GM21423 (cell line): Measurements from ENCODE around the gene PSG2.
"Not testable (repeated sequence)": the region's sequence is repeated elsewhere in the genome, so short reads cannot be mapped to it uniquely, and the experiment has no call there.

Experiments used
- ATAC-seq: cut with Tn5 transposase; IDR thresholded peaks from one replicate; pipeline ENCODE4 v1.9.1; 2021; ENCODE audit warnings: mild to moderate bottlenecking, moderate library complexity; ENCODE audit not compliant: unreplicated experiment

The PSG2 gene

DNA sequence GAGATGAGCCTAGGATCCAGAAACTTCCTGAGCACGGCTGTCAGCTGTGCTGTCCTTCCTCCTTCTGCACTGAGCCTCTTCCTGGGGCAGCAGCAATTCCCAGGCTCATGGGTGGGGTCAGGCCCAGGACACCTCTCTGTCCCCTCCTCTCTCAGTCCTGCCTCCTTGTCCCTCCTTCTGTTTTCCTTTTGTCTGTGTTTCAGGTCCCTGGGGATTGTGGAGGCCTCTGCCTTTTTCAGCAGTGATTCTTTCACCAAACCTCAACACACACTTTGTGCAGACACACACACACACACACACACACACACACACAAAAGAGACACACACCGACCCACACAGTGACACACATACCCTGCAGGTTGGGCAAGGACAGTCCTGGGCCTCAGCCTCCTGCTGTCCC is at the start of gene PSG2:
Gene PSG2 (minus strand): TSS at position 101 of the 400 bp plus-strand sequence. CDS start 132 bp downstream, outside the sequence.
- ATAC-seq: not testable (repeated sequence)

DNA sequence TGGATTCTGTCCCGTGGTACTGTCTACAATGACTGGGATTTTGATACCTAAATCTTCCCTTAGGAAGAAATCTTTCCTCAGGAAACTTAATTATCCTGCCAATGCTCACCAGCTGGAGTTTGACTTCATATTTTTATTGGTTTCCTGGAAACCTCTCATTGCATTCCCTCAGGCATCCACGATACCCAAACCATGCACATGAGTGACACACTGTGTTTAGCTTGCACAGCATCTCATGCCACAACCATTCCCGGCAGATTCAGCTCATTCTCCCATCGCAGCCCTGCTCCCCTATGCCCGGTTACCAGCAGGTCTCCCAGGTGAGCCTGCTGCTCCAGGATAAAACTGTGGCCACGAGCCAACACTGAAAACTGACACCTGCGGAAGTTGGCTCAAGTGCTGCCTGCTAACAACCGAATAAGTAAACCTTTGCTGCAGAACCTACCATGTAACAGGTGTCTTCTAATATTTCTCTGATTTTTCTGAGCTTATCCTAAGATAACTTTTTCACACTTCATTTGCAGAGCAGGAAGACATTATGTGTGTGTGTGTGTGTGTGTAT is 48.9 kb upstream of the PSG2 start:
- not testable (repeated sequence) for ATAC-seq

DNA sequence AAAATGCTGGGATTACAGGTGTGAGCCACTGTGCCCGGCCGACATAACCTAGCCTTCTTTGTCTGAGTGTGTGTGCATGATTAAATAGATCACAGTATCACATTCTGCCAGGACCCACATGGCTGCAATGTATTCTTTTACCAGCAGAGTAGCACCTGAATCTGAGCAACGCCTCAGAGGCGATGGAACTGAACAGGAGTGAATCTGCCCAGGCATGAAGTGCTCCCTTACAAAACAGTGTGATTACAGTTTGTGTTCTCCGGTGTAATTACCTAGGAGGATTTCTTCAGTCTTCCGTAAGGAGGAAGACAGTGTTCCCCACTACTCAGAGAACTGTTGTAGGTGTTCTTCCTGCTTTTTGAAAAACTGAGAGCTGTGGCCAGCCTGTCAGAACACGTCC is 46.7 kb upstream of the PSG2 start:
- not testable (repeated sequence) for ATAC-seq

DNA sequence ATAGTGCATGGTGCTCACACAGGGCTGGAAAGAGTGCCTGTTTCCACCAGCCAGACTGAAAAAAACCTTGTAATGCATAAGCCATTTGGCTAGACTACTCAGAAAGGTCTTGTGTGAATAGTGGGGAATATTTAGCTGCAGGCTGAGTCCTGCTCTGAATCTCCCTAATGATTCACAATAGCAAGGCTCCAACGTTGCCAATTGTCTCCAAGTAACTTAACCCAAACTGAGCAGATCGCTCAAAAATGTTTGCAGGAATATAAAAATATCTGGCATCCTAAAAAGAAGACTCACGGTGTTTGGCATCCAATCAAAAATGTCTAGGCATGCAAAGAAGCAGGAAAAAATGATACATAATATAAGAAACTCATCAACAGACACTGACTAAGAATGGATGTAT is 44.8 kb upstream of the PSG2 start:
- ATAC-seq: not testable (repeated sequence)

DNA sequence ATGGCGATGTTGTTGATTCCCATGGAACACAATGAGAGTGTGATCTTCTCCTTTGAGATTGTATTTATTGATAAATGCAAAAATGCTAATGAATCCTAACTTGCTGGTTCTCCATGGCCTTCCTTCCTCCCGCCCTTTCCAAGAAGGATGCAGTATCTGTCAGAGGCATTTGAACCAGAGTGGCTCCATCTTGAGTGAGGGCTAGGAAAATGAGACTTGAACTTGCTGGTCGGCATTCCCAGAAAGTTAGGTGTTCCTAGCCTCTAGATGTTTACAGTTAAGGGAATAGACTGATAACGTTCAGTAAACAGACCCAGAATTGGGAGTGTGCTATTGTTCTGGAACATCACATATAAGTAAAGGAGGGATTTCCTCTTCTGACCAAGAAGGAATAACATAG is 44.2 kb upstream of the PSG2 start:
- no peak for ATAC-seq

DNA sequence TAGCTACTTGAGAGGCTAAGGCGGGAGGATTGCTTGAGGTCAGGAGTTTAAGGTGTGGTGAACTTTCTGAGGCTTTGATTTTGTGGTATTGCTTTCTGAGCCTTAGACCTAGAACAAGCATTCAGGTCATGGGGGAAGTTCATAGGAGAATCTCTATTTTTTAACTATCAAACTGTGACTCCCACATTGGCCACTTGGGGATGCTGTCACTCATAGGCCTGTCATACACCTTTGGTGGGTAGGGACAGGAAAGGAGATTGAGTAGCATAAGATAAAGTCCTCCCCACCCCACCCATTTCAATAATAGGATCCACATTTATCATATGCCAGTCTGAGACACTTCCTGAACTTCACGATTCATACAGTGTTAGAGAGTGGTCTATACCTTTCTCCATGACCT is 41.9 kb upstream of the PSG2 start:
- ATAC-seq: no peak

DNA sequence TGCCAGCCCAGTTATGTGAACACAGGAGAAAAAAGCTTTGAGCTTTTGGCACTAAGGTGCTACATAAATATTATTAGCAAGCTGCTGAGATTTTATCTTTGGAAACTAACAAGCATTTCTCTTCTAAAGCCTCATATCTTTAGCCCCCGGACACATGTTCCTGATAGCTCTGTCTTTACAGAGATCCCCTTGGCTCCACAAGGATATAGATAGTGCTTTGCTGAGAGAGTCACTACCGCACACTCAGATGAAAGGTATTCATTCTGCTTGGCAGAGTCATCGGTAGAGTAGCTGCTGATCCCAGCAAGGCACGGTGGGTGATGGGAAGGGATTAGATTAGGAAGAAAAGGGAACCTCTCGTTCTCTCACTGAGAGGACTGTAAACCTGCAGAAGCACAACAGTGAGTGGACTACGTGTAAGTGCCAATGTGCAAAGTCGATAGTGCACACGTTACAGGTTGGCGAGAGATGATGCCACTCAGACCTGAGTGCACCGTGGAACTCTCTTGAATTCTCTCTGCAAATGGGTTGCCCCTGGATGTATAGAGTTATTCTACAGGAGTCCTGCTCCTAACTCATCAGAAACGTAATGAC is 38.0 kb upstream of the PSG2 start:
- ATAC-seq: not testable (repeated sequence)

DNA sequence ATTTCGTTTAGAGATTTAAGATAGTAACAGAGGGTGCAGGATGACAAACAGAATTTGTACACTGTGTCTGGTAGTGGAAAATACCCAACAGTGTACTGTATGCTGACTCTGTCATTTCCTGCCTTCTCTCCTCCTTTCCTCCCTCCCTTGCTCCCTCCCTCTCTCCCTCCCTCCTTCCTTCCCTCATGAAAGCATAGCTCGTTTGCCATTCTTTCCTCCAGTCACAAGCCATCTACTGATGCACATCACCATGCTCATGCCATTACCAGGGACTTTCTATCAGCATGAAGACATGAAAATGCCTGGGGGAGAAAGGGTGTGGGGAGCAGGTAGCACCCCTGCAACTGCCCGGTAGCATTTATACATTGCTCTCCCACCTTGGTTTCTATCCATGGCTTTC is 37.0 kb upstream of the PSG2 start:
- ATAC-seq: not testable (repeated sequence)

DNA sequence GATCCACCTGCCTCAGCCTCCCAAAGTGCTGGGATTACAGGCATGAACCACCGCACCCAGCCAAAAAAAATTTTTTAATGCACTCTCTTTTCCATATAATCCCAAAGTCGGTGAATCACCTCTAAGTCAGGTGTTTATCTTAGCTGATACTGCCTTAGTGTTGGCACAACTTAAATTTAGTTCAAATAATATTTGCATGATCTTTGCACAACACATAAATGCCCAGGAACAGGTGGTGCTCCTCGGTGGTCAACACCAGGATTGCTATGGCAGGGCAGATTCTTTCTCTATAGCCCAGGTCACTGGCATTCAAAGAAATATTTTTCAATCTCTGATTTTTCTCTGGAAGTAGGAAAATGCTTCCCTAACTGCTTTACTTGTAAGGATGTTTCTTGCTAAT is 33.9 kb upstream of the PSG2 start:
- ATAC-seq: not testable (repeated sequence)

DNA sequence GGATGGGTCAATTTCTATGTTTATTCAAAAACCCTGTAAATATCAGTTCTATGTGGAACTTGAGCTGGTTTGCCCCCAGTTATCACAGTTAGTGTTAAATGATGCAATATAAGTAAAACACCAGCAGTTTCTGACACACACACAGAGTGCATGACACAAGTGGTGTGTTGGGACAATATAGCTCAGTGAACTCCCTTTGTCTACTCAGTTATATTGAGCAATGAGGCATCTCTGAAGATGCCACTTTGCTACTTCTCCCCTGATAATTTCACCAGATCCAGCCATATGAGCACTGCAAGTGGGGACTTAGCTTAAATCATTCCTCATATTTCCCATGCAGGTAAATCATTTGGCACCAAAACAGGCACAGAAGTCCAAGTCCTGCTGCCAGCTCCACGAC is 33.0 kb upstream of the PSG2 start:
- ATAC-seq: not testable (repeated sequence)

DNA sequence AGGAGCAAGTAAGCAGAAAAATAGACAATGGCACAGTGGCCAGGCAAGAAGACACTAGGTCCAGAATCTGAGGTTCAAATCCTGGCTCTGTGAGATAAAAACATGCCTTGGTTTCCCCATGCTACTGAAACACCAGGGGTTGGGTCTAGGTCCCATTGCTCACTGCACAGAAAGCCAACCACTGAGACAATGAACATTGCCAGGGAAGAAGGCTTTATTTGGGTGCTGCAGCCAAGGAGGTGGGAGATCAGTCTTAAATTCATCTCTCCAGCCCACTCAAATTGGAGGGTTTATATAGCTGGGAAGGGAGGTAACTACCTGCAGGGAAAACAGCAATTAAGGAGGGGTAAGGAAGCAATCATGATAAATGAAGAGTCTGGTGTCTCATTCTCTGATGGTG is 32.6 kb upstream of the PSG2 start:
- not testable (repeated sequence) for ATAC-seq

DNA sequence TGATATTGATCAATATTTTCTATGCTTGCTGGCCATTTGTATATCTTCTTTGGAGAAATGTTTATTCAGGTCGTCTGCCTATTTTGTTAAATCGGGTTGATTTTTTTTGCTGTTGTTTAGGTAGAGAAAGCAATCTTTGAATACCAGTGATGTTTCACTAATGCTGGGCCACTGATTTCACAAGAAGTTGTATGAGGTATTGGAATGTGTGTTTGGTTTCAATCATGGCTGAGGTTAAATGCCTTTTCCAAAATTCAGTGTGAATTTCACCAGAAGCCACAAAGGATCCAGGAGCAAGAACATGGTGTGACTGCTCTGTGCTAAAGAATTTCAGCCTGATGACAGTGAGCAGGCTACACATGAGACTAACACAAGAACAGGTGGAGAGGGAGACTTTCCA is 32.1 kb upstream of the PSG2 start:
- ATAC-seq: not testable (repeated sequence)

DNA sequence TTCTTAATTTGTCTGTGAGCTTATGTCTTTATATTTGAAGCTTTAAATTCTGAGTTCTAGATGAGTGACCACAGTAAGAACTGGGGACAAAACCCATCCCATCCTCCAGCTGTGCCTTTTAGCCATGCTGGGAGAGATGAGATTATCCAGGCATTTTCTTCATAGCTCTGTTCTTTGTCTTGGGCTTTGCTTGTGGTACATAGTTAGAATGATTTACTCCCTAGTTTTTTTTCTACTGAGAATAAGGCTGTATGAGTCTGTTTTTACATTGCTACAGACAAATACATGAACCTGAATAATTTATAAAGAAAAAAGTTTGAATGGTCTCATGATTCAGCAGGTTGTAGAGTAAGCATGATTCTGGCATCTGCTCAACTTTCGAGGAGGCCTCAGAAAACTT is 24.9 kb upstream of the PSG2 start:
- not testable (repeated sequence) for ATAC-seq

DNA sequence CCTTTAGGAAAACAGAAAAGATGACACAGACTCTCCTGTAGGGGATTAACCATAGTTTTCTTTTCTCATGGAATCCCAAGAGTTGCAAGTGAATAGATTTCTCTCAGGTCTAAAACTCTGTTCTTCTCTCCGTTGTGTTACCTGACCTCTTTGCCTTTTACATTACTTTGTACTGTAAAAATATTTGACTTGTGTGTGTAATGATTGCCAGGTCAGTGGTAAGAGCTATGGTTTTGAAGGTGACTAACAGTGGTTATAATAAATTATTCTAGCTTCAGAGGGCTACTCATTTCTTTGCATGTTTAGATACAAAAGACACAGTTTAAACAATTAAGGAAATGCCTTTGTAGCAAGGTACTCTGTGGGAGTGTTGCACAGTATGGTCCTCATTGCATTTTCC is 23.0 kb upstream of the PSG2 start:
- no peak for ATAC-seq

DNA sequence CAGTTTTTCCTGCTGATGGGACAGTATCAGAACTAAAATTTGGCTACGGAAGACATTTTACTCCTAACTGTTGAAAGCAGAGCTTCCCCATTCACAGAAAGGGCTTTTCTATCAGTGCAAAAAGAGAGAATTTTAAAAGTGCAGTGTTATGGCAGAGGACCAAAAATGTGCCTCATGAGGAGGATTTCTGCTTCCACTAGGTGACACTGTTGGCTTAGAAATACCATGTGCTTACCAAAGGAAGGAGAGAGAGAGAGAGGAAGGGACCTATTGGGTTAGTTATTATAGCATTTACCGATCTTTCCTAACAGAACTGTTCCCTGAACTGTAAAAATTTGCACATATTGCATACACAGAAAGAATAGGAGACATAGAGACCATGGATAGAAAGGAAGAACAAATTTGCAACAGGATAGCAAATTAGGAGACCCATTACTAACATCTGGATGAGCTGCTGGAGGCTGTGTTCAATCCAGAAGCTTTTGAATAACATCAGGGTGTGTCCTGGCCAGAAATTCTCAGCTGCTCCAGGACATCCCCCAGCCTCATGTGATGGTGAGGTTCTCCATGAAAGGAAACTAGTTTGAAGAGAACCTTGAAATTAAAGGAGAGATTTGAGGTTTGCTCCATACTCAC is 21.8 kb upstream of the PSG2 start:
- ATAC-seq: not testable (repeated sequence)

DNA sequence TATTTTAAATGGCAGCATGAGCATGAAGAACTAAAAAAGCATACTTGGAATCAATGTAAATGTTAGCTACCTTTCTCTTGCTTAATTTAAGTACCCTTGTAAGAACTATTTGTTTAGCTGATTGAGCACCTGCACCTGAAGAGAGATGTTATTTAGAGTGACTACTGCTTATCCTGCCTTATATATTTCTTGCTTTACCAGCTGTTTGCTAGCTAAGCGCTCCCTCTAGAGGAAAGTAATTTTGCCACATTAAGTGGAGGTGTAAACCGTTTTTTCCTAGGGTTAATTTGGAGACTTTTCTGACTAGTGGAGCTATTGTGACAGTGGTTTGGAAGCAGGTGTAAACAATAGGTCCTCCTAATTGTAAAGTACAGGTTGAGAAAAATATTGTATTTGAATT is 19.4 kb upstream of the PSG2 start:
- ATAC-seq: no peak

DNA sequence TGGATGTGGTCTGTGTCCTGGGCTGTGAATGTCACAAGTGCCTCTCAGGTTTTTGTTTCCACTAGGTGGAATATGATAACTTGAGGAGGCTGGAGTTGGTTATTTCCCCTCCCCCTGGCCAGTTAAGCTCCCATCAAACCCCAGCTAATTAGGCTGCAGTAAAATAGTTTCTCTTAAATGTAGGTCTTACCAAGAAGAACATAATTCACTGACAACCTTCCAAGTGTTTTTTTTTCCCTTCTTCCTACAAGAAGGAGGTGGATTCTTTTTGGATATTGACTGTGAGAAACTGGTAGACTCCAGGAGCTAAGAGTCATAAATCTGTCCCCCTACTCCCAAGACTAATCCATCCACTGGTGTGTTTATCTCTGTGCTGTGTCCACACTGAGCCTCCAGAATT is 15.9 kb upstream of the PSG2 start:
- not testable (repeated sequence) for ATAC-seq

DNA sequence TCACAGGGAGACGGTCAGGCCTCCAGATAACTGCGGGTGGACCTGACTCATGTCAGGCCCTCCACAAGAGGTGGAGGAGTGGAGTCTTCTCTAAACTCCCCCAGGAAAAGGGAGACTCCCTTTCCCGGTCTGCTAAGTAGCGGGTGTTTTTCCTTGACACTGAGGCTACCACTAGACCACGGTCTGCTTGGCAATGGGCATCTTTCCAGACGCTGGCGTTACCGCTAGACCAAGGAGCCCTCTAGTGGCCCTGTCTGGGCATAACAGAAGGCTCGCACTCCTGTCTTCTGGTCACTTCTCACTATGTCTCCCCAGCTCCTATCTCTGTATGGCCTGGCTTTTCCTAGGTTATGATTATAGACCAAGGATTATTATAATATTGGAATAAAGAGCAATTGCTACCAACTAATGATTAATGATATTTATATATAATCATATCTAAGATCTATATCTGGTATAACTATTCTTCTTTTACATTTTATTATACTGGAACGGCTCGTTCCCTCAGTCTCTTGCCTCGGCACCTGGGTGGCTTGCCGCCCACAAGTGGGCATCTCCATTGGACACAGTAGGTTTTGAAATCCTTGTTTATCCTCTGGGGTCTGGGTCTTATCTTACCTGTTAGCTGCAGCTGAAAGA is 5.3 kb upstream of the PSG2 start:
- not testable (repeated sequence) for ATAC-seq

DNA sequence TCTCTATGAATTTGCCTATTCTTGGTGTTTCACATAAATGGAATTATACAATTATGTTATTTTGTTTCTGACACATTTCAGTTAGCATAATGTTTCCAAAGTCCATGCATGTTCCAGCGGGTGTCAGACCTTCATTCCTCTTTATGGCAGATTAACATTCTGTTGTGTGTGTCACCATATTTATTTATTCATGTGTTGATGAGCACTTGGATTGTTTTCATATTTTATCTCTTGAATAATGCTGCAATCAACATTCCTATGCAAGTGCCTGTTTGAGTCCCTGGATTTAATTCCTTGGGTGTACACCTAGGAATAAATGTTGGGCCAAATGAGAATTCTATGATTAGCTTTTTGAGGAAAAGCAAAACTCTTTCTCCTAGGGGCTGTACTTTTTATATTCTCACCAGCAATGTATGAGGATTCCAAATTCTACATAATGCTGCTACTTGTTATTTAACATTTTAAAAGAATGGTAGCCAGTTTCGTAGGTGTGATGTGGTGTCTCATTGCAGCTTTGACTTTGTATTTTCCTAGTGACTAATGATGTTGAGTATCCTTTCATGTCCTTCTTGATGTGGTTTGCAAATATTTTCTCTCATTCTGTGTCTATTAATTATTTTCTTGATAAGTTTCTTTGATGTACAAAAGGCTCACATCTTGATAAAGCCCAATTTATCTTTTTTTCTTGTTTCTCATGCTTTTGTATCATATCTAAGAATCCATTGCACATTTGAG is 3.5 kb upstream of the PSG2 start:
- ATAC-seq: not testable (repeated sequence)

DNA sequence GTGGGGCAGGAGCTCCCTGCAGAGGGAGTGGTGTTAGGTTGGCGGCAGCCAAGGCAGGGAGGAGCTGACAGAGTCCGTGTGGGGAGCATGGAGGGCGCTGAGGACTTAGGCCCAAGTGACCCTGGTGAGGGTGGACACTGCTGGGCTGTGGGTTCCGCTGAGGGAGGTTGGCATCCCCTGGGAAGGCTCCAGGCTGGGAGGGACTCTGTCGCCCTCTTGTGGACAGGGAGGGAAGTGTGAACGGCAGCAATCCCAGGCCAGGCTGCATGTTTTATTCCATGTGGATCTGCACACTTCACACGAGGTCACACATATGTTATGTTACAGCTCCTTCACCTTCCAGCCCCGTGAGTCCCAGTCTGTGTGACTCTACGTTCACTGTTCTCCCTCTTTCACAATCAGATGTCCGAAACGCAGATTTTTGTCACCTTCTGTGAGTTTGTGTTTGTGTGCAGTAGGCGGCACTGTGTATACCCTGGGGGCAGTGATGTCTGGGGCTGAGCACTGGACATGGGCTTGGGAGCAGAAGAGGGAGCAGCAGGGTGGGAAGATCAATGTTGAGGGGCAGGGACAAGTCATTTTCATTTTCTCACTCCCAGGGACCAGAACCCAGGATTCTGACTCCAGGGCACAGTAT is 1.8 kb upstream of the PSG2 start:
- not testable (repeated sequence) for ATAC-seq

DNA sequence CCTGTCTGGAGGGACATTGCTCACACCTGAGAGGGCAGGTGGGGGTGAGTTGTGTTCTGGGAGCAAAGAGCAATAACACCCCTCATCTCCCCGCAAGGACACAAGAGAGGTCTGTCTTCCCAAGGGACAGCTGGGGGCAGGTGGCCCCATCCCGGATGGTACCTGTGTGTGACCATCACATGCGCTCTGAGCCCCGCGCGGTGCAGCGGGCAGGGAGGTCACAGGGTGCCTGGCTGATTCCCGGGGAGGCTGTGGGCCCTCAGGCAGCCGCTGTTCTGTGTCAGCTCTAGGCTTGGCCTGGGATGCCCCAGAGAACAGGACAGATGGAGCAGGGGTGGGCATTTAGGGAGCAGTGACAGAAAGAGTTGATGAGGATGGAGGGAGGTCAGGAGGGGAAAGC is 1.2 kb upstream of the PSG2 start:
- ATAC-seq: not testable (repeated sequence)
